HK-2 (cell line): ENCODE measurements around the gene CD244.

Experiments used
- DNase-seq: peaks from one replicate; pipeline ENCODE4 v3.0.0-alpha.2; 2018; ENCODE audit not compliant: unreplicated experiment

The CD244 gene

DNA sequence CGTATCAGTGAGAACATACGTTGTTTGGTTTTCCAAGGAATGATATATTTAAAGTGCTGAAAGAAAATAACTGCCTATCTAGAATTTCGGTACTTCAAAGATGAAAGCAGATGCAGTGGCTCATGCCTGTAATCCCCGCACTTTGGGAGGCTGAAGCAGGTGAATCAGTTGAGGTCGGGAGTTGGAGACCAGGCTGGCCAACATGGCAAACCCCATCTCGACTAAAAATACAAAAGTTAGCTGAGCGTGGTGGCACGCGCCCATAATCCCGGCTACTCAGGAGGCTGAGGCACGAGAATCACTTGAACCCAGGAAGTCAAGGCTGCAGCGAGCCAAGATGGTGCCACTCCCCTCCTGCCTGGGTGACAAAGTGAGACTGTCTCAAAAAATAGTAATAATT lies 16.4 kb downstream of the CD244 start:
- no peak for DNase-seq

GRCh38 chr1:160844447-160845232 lies 18.0 kb downstream of the CD244 start:
- no peak for DNase-seq

- no peak for DNase-seq
Measured at GRCh38 chr1:160841079-160841478, 21.6 kb downstream of the CD244 start.

DNA sequence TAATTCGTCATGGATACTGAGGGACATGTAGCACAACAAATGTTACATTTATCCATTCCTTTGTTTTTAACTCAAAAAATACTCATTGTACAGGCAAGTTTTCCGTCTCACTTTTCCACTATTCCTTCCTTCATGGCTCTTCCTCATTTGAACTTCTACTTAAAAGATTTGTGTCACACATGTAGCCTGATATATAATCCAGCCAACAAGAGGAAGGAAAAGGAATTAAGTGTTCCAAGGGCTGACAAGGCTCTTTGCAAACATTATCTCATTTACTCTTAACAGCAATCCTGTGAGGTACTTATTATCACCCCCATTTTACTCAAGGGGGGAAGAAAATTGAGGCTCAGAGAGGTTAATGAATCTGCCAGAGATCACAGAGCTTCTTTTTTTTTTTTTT lies 22.9 kb downstream of the CD244 start:
- DNase-seq, result no peak

GRCh38 chr1:160838888-160839287 lies 23.8 kb downstream of the CD244 start:
- no peak for DNase-seq

DNA sequence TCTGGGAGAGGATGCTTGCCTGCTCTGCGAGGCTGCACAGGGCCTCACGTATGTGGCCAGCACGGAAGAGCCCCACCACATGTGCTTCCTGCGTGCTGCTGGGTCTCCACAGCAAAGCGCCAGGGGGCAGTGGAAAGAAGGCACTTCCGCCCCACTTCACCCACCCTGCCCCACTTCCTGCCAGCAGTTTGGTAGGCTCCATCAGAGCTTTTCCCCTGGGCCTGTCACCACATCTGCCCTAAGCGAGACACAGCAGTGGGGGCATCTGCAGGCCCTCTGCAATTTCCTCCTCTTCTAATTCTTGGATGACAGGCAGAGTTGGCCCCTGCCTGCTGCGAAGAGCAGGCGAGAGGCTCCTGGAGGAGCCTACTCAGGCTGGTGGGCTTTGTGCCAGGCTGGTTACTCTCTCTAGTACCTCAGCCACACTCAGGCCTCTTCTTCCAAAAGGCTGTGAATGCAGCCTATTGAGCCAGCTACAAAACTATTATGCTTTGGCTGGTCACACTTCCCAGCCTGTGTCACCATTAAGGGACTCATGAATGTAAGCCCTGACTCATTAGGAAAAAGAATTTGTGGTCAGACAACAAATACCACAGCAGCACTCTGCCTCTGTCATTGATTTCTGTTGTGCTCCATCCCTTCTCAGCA lies 25.0 kb downstream of the CD244 start:
- DNase-seq, result no peak

GRCh38 chr1:160836981-160837557 lies 25.6 kb downstream of the CD244 start:
- DNase-seq, result no peak

GRCh38 chr1:160836561-160836960 lies 26.1 kb downstream of the CD244 start:
- no peak for DNase-seq

GRCh38 chr1:160835751-160836150 lies 26.9 kb downstream of the CD244 start:
- no peak for DNase-seq

- no peak for DNase-seq
Measured at GRCh38 chr1:160834945-160835565, 27.6 kb downstream of the CD244 start.

- DNase-seq, result peak; percentile 45
Measured at GRCh38 chr1:160830321-160831153, 32.1 kb downstream of the CD244 start.

- DNase-seq, result no peak
Measured at GRCh38 chr1:160829766-160830165, 32.9 kb downstream of the CD244 start.

DNA sequence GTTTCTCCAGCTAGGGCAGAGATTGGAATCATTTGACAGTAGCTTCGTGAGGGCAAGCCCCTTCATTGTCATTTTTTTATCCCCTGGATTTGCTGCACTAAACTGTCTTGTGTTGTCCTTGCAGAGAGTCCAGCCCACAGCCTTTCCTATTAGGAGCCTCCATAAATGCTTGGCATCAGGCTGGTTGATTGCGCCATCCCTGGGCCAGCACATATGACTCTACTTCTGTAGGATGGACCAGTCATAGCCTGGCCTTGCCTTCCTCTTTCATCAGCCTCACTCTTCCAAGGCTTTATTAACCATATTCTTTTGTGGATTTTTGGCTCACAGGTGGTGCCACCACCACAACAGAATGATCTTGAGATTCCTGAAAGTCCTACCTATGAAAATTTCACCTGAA lies 35.3 kb downstream of the CD244 start:
- no peak for DNase-seq

DNA sequence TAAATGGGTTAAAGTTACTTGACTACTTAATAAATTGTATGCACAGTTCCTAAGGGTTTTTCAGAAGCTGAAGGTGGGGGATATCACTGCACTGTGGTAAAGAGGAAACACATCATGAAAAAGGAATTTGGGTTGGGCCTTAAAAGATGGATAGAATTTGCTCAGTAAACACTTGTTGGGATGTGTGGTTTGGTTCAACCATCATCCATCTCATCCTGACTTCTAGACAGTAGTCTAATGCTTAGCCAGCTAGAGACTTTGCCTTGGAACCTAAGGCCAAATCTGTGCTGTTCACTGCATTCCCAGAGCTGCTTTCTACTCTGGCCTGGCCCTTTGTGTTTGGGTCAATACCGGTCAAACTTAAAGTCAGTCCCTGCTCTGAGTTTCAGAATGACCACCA lies 36.1 kb downstream of the CD244 start:
- no peak for DNase-seq

DNA sequence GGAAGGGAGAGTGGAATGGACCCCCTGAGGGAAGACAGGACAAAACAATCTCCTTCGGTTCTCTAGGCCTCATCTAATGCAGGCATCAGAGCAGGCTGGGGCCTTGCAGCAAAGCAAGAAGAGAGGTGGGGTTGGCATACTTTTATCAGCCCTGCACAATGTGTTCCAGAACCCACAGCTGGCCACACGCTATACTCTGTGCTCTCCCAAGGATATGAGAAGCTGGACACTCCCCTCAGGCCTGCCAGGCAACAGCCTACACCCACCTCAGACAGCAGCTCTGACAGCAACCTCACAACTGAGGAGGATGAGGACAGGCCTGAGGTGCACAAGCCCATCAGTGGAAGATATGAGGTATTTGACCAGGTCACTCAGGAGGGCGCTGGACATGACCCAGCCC lies 39.4 kb downstream of the CD244 start:
- DNase-seq, result no peak

- no peak for DNase-seq
Measured at GRCh38 chr1:160821627-160822026, 41.1 kb downstream of the CD244 start.

DNA sequence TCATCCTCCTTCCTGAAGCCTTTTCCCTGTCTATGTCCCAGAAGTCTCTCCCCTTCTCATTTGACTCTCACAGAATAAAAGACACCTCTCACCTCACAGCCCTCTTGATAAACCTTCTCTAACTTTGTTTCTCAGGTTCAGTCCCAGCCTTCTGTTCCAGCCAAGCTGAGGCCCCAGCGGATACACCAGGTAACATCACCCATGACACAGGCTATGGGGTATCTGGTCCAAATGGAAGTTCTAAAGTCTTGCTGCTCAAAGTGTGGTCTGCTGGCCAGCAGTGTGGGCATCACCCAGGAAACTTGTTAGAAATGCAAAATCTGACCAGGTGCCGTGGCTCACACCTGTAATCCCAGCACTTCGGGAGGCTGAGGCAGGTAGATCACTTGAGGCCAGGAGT lies 43.5 kb downstream of the CD244 start:
- DNase-seq, result no peak

DNA sequence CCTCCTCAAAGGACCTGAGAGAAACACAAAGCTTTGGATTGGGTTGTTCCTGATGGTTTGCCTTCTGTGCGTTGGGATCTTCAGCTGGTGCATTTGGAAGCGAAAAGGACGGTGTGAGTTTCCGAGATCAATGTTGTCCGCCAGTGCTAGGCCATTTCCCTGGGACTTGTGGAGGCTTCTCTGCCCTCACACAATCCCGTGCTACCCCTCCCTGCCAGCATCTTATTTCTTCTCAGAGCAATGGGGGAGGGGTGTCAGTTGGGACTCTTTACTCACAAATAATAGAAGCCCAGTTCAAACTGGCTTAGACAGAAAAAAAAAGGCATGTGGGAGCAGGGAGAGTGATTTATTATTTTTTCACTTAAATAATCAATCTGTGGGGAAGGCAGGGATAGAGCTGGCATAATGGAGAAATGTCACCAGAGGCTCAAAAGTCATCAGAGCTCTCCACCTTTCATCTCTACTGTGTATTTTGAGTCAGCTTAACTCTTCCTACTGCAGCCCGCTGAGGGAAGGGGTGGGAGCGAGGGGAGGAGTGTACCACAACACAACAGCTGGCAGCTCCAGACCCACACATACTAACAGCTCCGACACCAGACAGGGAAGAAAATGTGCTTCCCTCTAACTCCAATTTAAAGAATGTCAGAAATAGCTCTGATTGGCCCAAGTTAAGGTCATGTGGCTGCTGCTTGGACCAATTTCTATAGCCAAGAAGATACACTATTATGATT lies 44.3 kb downstream of the CD244 start:
- DNase-seq, result no peak

DNA sequence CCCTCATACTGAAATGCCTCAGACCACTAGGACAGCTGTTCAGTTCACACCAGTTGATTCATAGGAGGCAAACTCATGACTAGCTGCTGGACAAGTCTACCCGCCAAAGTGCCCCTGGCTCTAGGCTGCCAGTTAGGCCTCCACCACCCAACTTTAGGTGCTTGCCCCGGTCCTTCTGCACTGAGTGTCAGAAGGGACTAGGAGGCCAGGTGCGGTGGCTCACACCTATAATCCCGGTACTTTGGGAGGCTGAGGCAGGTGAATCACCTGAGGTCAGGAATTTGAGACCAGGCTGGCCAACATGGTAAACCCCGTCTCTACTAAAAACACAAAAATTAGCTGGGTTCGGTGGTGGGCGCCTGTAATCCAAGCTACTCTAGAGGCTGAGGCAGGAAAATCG lies 47.8 kb downstream of the CD244 start:
- DNase-seq, result no peak

GRCh38 chr1:160814316-160814715 lies 48.4 kb downstream of the CD244 start:
- DNase-seq, result no peak

GRCh38 chr1:160813215-160813614 lies 49.5 kb downstream of the CD244 start:
- no peak for DNase-seq
